Measurements from ENCODE around the gene C10orf67.

C10orf67 gene

GRCh38 chr10:23201837-23202236 lies 142.8 kb downstream of the C10orf67 start:
- Histone ChIP-seq H3K9ac (no peak overlapping the region), H3K9me3 (peaks cover 38% of the 10 kb centered on the region), H3K4me1 (no peaks in the 10 kb centered on the region), H3K27ac (no peak overlapping the region), H3K27me3 (peaks cover 51% of the 10 kb centered on the region), H3K4me3 (no peak overlapping the region), H3K4me2 (no peak overlapping the region), H3K36me3 (no peaks in the 10 kb centered on the region), H4K20me1 (no peaks in the 10 kb centered on the region)
- TF ChIP-seq Cebpa-rat (IDR thresholded peaks at IDR 0.05), result no peak

GRCh38 chr10:23200997-23201652 lies 143.5 kb downstream of the C10orf67 start:
- Histone ChIP-seq H3K4me3 (no peak overlapping the region), H3K36me3 (no peaks in the 10 kb centered on the region), H3K4me1 (no peaks in the 10 kb centered on the region), H4K20me1 (no peaks in the 10 kb centered on the region), H3K9me3 (peaks cover 38% of the 10 kb centered on the region), H3K27ac (no peak overlapping the region), H3K4me2 (no peak overlapping the region), H3K27me3 (peaks cover 51% of the 10 kb centered on the region), H3K9ac (no peak overlapping the region)
- no peak for TF ChIP-seq Cebpa-rat (IDR thresholded peaks at IDR 0.05)

DNA sequence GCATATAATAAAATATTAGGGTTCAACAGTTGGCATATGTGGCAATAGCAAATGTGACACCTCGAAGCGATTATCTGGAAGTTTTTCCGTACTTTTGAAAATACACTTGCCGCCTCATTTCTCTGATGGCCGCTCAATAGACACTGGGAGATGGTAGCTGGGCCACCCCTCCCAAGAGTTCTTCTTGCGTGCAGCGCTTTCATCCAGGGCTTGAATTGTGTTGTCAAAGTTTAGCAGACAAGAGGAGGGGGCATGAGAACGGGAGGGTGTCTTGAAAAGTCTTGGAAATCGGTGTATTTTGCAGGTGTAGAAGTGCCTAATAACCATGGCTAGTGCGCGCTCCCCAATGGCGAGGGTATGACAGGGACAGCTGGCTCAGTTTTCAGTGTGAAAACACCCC lies 144.0 kb downstream of the C10orf67 start:
- peaks cover 51% of the 10 kb centered on the region for H3K27me3 ChIP-seq
- no peak overlapping the region for H3K4me3 ChIP-seq
- no peaks in the 10 kb centered on the region for H4K20me1 ChIP-seq
- H3K4me2 ChIP-seq, result no peak overlapping the region
- no peak for TF ChIP-seq Cebpa-rat (IDR thresholded peaks at IDR 0.05)
- H3K27ac ChIP-seq, result no peak overlapping the region
- H3K9me3 ChIP-seq, result peaks cover 38% of the 10 kb centered on the region
- no peak overlapping the region for H3K9ac ChIP-seq
- H3K36me3 ChIP-seq, result no peaks in the 10 kb centered on the region
- H3K4me1 ChIP-seq, result no peaks in the 10 kb centered on the region

DNA sequence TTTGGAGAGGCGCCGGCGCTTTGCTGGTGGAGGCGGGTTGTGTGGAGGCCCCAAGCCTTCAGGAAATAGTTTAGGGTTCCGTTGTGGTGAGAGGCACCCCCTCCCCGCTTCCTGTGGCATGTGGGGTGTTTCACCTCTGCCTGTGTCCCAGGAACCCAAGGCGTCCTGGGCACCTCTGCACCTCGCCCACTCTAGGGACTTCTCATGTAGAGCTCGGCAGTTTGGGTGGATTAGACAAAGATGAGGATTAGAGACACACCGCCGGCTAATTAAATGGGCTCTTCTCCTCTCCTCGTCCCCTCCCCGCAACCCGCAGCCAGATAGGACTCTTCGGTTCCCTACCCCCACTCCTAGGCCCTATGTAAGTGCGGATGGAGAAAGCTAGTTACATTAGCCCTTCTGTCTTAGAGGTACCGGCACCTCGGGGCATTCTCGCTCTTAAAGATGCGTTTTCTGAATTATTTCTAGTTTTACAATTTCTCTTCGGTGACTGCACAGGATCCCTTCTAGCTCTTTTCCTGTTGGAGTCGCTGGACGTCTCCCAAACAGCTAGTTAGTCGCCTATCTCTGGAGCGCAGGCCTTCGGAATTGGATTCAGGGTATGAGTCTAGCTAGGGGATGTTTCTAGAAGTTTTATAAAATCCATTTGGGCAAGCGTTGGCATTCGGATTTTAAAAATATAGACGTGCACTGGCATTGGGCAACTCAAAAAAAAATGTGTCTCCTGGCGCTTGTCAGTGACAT lies 144.7 kb downstream of the C10orf67 start:
- no peak overlapping the region for H3K27ac ChIP-seq
- H3K9ac ChIP-seq, result no peak overlapping the region
- no peak overlapping the region for H3K4me2 ChIP-seq
- no peaks in the 10 kb centered on the region for H4K20me1 ChIP-seq
- H3K4me1 ChIP-seq, result no peaks in the 10 kb centered on the region
- H3K36me3 ChIP-seq, result no peaks in the 10 kb centered on the region
- H3K4me3 ChIP-seq, result no peak overlapping the region
- peaks cover 49% of the 10 kb centered on the region for H3K27me3 ChIP-seq
- TF ChIP-seq Cebpa-rat (IDR thresholded peaks at IDR 0.05), result no peak
- peaks cover 44% of the 10 kb centered on the region for H3K9me3 ChIP-seq

- Histone ChIP-seq H3K36me3 (no peaks in the 10 kb centered on the region), H3K4me3 (no peak overlapping the region), H4K20me1 (no peaks in the 10 kb centered on the region), H3K9me3 (peaks cover 52% of the 10 kb centered on the region), H3K27me3 (peaks cover 41% of the 10 kb centered on the region), H3K4me2 (no peak overlapping the region), H3K9ac (no peak overlapping the region), H3K4me1 (no peaks in the 10 kb centered on the region), H3K27ac (no peak overlapping the region)
- no peak for TF ChIP-seq Cebpa-rat (IDR thresholded peaks at IDR 0.05)
Observed at GRCh38 chr10:23198940-23199767, 145.4 kb downstream of the C10orf67 start.

DNA sequence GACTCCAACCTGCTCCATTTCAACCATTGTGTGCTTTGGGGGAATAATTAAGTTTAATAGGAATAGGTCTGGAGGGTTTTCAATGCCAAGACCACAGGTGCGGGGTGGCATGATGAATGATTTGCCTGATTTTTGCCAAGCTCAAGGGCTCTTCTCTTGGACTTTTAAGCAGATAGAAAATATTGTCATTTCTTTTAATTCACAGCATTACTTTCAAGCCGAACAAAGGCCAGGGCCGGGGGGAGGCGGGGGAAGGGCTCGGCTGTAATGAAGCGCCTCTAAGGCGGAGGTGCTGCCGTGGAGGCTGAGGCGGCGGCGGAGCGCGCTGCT lies 146.0 kb downstream of the C10orf67 start:
- no peak for TF ChIP-seq Cebpa-rat (IDR thresholded peaks at IDR 0.05)
- H3K4me3 ChIP-seq, result no peak overlapping the region
- H3K27me3 ChIP-seq, result peaks cover 35% of the 10 kb centered on the region

GRCh38 chr10:23197416-23197861 lies 147.2 kb downstream of the C10orf67 start:
- Histone ChIP-seq H3K36me3 (no peaks in the 10 kb centered on the region), H4K20me1 (no peaks in the 10 kb centered on the region), H3K9me3 (peaks cover 51% of the 10 kb centered on the region), H3K4me3 (no peak overlapping the region), H3K4me2 (no peak overlapping the region), H3K27me3 (peaks cover 27% of the 10 kb centered on the region), H3K27ac (no peak overlapping the region), H3K9ac (no peak overlapping the region), H3K4me1 (no peaks in the 10 kb centered on the region)
- TF ChIP-seq Cebpa-rat (IDR thresholded peaks at IDR 0.05), result no peak

More for the DNA sequence above, 146.0 kb downstream of the C10orf67 start:
- Histone ChIP-seq H4K20me1 (no peaks in the 10 kb centered on the region), H3K9me3 (peaks cover 49% of the 10 kb centered on the region), H3K4me1 (no peaks in the 10 kb centered on the region), H3K27ac (no peak overlapping the region), H3K4me2 (no peak overlapping the region), H3K9ac (no peak overlapping the region), H3K36me3 (no peaks in the 10 kb centered on the region)

DNA sequence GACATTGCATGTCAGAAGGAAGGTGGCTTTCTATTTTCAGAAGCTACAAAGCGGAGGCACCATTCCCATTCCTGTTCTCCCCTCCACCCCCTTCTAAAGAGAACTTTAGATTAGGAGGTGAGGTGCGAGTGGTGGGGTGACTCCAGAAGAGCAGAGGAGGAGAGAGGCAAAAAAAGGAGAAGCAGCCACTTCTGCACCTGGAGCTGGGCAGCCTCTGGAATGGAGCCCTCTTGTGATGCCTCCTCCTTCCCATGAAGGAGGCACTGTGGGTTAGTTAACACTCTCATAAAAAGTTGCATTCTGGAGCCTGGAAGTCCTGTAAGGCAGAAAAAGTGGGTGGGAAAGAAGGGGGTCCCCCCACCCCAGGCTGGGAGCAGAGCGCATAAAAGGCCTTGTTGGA lies 147.7 kb downstream of the C10orf67 start:
- Histone ChIP-seq H3K27me3 (peaks cover 24% of the 10 kb centered on the region), H4K20me1 (no peaks in the 10 kb centered on the region), H3K9ac (no peak overlapping the region), H3K4me3 (no peak overlapping the region), H3K4me2 (no peak overlapping the region), H3K4me1 (no peaks in the 10 kb centered on the region), H3K36me3 (no peaks in the 10 kb centered on the region), H3K9me3 (peaks cover 54% of the 10 kb centered on the region), H3K27ac (no peak overlapping the region)
- no peak for TF ChIP-seq Cebpa-rat (IDR thresholded peaks at IDR 0.05)

DNA sequence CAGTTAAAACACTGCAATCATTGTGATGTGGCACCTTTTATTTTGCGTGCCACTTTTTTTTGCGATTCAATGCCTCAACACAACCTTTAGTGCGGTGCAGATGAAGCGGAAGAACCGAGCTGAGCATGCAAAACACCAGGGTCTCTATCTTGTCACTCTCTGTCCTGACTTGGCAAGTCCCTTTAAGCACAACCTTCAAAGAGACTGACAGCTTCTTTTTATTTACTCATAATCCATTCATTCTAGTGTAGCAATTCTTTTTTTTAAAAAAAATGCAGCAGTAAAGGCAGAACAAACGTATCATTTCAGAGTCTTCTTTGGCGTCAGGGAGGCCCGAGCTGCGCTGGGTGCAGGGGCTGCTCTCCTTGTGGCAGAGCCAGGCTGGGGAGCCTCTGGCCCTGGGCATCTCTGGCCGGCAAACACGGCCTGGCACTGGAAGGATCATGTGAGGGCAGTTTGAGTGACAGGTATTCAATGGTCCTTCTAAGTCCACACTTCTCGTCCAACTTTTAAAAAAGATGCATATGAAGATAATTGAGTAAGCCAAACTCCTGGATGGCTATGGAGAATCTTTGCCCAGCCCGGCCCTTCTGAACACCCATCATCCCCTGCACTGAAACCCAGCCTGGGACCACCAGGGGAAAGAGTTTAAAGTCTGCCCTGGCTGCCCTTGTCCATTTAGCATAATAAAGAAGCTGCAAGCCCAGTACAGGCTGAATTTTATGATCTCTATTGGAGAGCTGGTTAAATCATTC lies 148.6 kb downstream of the C10orf67 start:
- Histone ChIP-seq H3K9ac (no peak overlapping the region), H3K27me3 (peaks cover 23% of the 10 kb centered on the region)

More for the DNA sequence above, 148.6 kb downstream of the C10orf67 start:
- Histone ChIP-seq H3K4me3 (no peak overlapping the region), H4K20me1 (no peaks in the 10 kb centered on the region), H3K4me1 (no peaks in the 10 kb centered on the region), H3K36me3 (no peaks in the 10 kb centered on the region), H3K4me2 (no peak overlapping the region), H3K9me3 (peaks cover 63% of the 10 kb centered on the region), H3K27ac (no peak overlapping the region)
- no peak for TF ChIP-seq Cebpa-rat (IDR thresholded peaks at IDR 0.05)
